HTERT RPE-1 (cell line): ENCODE results near the gene MEGF11.

Experiments used
- in situ Hi-C: fragments of 300-500 bp; cut with MboI; formaldehyde crosslinking; loops from 4 replicates; pipeline ENCODE4 v1.14.3; 2020; ENCODE audit warnings: low sequenced_read_pairs

The MEGF11 gene

DNA sequence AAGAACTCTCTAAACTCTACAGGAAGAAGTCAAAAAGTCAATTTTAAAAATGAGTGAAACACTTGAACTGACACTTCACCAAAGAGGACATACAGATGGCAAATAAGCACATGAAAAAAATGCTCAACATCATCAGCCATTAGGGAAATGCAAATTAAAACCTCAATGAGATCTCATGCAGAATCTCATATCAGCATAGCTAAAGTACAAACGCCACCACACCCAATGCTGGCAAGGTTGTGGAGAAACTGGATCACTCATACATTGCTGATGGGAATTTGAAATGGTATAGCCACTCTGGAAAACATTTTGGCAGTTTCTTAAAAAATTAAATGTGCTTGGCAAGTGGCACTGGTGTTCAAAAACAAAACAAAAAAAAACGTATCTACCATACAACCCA is 34.2 kb downstream of the MEGF11 start:
- in situ Hi-C loops: no loop called here

DNA sequence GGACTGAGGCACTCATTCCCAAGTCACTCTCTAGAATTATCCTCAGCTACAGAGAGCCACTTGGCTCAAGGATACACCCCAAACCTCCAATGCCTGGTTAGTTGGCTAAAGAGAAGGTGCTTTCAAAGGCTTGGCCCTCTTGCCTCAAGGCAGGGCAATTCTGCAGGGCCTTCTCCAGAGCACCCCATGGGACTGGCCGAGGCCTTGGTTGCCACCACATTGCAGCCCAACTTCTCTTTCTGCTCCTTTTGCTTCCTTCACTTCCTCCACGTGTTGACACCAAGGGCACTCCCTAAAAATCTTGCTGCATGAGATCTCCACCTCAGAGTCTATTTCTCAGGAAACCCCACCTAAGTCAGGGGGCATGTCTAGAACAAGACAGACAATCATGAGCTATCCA is 36.7 kb downstream of the MEGF11 start:
- in situ Hi-C loops: no loop called here

DNA sequence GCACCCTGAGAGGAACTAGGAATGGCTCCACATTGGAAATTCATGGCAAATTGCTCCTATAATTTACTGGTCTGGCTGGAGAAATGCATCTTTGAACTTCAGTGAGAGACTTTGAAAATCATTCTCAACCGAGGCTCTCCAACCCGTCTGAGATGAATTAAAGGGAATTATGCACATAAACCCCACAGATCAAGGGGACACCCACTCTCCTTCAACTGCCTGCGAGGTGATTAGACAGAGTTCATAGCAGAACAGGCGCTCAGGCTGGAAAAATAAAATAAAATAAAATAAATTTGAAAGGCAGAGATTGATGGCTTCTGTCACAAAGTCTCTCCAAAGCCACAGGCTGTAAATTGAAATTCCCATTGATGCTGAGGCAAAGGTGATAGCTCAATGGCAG is 37.7 kb downstream of the MEGF11 start:
- in situ Hi-C loops: no loop called here

DNA sequence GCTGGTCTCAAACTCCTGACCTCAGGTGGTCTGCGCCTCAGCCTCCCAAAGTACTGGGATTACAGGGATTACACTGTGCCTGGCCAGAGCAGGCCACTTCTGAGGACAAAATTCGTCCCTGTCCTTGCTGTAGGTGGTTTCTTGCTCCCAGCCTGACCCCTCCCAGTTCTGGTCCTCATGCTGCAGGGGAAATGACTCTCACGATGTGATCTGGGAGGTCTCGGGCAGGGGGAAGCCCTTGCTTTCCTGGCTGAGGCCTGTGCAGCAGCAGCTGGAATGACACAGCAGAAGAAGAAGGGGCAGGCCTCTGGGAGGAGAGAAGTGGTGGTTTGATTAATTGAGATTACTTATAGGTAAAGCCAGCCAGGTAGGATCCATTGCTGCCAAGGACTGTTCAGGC is 39.3 kb downstream of the MEGF11 start:
- in situ Hi-C loops: no loop called here

DNA sequence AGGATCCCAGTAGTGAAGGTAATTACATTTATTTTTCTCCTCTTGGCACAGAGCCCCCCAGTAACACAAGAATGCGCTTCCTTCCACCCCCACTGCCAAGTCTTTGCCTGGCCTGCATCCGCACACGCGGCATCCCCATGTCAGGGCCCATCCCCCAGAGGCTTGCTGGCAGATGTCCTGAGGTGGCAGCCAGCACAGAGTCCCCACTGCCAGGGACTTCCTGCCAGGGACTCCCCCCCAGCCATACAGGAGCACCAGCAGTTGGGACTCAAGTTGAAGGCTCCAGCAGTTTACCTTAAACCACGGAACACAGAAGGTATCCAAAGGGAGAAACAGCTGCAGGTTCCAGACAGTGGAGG is 41.0 kb downstream of the MEGF11 start:
- in situ Hi-C loops: no loop called here

DNA sequence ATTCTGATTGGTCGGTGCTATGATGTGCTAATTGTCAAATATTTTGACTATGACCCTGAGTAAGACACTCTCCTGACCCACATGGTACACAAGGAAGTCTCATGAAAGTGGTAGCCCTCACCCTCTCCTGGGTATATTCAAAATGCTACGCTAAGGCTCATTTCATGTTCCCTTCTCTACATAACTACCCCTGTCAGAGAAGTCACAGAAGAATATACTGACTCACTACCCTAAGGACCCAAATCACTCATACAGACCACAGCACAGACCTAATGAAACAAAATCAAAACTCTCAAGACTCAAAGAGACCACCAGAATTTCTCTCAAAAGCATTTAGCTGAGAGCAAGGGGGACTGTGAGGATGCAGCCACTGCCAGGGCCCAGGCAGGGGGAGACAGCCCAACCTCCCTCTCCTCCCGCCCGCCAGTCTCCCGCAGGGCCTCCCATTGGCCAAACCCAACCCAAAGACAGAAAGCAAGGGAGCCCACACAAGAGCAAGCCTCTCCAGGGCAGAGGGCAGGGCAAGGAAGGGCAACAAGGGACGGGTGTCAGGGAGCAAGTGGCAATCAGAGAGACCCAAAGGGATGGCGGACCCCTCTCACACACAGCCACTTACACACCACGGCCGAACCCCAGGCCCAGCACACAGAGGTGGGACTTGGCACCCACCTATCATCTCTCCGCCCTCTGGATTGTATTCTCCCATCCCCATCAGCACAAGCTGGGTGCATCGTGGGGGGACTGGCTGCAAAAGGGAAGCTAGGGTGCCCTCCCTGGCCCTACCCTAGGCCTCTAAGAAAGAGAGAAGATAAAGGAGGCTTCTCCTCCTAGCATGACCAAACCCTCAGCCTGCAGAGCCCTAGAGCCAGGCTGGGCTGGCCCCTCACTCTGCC is 41.6 kb downstream of the MEGF11 start:
- in situ Hi-C loops: no loop called here

DNA sequence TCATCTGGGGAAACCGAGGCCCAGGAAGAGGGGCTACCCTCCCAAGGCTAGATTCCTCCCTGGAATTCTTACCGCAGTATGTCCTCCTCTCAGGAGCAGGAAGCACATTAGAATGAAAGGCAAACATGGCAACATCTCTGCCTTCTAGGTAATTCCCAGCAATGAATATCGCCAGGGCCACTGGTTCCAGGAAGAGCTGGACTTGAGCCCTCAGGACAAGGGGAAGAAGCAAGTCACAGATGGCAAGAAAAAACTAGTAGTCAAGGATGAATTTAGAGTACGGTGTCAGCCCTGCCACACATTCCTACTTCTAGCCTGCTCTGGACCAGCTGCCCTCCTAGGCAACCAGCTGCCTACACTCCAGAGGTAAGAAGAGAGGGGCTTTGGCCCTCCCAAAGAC is 42.9 kb downstream of the MEGF11 start:
- in situ Hi-C loops: no loop called here

DNA sequence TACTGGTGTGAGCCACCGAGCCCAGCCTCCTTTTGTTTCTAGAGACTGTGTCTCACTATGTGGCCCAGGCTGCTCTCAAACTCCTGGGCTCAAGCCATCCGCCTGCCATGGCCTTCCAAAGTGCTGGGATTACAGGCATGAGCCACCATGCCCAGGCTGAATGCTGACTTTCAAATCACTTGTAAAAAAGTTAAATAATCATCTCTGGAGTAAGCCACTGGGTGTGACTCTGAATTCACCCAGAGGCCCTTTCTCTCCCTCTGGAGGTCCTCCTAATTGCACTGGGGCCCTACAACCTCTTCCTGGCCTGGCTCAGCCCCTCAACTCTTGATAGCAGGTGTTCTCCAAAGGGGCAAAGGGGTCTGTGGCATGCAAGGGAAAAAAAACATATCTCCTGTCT is 54.8 kb downstream of the MEGF11 start:
- in situ Hi-C loops: no loop called here

DNA sequence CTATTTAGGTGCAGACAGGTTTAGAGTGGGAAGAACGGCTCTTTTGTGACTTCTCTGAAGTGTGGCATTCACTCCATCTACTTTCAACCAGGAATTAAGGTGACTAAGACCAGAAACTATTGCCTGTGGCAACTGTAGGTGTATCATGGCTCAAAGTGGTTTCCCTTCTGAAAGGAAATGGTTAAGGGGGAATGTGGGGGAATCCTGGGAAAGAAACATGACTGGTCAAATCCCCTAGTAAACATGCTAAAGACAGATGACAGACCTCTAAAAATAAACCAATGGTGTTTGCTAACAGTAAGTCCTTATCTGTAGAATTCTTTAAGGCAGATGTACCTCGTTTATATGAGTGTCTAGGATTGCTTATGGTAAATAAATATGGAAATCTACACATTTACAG is 56.9 kb downstream of the MEGF11 start:
- in situ Hi-C loops: no loop called here

DNA sequence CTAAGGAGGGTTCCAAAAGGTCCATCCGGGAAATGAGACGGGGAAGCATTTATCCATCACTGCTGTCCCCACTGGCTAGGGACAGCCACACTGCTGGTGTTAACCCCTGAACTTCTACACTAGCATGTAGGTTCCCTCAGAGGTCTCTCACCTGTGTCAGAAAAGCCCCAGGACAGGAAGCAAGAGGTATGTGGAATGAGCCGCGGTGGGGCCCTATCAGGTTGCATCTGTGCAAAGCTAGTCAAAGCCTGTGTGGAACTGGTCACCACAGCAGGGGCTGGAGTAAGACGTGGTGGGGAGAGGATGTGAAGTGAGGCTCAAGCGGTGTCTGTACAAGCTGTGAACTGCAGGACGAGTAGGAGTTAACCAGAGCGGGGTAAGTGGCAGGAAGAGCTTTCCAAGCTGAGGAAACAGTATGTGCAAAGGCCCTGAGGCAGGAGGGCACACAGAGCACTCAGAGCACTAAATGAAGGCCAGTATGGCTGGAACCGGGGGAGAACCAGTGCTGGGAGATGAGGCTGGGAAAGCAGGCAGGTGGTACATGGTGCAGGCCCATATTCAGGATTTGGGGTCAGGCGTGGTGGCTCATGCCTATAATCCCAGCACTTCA is 57.8 kb downstream of the MEGF11 start:
- in situ Hi-C loops: no loop called here

DNA sequence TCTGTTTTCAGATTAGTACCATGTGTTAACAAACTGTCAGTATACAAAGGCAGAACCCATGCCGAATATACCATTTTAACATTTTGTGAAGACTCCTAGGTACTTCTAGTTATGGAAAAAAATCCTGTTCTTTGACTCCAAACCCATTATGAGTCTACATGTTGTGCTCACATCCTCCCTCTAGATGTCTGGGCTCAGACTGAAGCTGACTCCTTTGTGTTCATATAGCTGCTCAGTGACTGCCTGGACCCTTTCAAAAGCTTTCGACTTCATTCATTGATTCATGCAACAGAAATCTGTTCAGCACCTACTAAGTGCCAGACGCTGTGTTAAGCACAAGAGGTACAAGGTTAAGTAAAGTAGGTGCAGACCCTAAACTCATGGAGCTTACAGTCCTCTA is 60.5 kb downstream of the MEGF11 start:
- in situ Hi-C loops: no loop called here

DNA sequence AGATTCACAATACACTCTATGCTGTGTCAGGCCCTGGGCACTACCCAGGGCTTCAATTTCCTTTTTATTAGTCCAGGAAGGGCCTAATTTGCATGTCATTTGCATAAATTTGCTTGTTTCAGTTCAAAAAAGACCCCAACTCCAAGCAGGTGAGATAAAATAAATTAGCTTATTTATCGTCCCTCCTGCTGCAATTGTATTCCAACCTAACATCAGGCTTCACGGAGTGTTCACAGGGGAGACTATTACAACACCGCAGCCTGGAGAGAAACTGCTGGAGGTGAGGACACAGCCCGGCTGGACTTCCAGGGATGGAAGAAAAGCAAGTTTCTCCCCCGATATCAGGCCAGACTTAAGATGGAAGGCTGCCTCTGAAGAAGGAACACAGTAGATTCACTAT is 62.8 kb downstream of the MEGF11 start:
- in situ Hi-C loops: no loop called here

DNA sequence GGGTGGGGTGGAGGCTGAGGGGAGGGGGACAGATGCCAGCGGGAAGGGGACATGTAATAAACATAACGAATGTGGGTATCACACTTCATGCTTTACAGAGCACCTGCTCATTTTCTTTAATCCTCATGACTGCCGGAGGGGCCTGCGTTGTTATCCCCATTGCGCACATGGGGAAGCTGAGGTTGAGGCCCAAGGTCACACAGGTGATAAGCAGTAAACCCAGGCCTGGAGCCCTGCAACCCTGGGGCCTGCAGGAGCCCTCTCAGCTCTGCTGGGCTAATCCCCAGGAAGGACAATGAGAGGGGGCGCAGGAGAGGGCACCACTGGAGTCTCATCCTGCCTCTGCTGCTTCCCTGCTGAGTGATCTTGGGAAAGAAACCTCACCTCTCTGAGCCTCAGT is 64.3 kb downstream of the MEGF11 start:
- in situ Hi-C loops: no loop called here

DNA sequence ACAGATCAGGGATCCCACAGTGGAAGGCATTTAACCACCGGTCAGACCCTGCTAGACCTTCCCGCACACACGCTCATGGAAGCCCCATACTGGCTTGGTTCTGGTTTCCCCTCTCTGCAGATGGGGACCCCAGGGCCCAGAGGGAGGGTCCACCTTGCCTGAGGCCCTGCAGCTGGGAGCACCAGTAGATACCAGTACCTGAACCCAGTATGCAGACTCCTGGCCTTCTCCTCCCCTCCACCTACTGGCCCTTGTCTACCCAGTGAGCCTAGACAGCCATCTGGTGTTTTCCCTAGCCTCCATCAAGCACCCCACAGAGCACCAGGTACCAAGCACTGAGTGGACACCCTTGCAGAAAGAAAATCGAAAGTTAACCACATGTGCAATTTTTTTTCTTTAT is 65.1 kb downstream of the MEGF11 start:
- in situ Hi-C loops: no loop called here

DNA sequence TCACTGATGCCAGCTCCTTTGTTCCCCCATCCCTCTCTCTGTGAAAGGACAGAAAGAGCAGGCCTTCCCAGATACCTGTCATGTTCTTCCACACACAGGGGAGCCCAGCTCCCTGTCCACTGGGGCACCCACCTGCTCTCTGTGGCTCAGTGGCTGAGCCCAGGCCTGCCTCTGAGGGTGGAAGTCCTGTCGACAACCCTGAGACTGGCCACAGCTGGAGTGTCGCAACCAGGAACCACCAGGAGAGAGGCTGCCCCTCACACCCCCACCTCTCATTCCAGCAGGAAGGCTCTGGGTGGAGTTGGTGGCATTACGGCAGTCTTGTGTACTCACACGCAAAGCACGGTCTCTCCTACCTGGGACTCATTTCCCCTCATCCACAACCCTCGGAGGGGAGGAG is 66.3 kb downstream of the MEGF11 start:
- in situ Hi-C loops: no loop called here

DNA sequence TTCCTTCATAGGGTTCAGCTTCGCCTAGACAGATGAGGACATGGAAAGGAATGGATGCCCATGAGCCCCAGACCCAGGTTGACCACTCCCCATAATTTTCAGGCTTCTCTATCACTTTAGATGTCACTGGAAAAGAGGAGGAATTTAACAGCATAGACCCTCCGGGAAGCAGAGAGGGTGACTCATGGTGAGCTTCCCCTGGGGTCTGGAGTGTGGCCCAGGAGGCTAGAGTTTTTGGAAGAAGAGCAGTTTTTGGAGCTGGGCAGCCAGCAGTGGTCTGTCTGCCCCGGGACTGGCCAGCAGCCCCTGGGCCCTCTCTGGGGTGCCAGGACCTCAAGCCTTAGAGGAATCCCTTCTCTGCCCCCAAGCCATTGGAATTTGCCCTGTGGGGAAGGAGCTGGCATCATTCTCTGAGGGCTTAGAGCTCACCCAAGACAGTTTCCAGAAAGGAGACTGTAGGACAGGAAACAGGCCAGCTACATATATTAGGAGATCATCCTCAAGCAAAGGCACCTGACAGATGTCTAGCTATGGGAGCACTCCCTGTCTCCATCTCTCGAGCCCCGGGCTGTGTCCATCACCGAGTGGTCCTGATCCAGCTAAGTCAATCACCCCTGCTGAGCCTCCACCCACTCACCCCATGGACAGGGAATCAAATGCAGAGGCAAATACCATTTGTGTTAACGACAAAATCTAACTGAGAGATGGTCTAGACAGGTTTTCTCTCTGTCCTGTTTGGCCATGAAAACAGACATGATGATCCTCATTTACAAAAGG is 67.3 kb downstream of the MEGF11 start:
- in situ Hi-C loops: no loop called here

DNA sequence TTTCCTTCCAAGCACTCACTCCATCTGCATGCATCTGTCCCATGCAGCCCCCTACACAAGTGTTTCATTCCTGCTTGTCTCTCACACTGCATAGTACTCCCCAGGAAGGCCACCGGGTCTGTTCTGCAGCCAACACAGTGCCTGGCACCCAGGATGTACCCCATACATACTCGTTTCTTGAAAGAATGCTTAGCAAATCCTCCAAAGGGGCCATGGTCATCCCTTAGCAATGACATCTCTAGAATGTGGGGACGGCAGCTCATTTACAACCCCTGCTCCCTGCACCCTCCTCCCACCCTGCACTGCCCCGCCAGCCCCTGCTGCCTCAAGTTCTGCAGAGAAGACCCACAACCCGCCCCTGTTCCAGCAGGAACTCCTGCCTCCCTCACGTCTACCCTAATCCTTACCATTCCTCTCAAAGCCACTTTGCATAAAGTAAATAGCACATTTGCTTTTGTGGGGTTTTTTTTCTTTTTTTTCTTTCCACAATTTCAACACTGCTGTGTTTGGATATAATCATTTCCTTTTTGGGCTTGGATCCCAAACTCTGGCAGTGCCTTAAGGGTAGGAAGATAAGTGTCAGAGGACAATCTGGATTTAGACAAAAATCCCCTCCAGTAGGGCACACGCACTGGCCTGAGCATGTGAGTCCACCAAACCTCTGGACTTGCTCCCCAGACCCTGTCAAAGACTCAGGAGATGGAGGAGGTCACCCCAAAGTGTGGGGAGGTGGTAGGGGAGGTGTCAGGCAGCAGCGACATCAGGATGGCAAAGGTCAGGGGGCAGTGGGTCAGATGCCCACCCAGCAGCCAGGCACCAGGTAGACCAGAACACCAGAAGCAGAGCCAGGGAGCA is 68.4 kb downstream of the MEGF11 start:
- in situ Hi-C loops: no loop called here

DNA sequence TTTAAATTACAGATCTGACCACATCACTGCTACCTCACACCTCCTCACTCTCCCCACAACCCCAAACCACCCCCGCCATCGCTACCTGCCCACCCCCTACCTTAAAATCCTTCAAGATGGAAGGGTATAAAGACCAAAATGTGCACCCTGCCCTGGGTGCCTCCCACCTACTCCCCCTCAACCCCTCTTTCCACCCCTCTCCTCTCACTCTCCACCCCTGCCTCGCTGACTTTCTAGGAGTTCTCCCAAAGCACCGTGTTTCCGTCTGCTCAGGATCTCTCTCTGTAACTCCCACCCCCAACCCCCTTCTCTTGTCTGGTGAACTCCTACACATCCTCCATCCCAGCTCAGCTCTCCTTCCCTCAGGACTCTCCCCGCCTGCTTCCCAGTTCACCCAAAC is 69.1 kb downstream of the MEGF11 start:
- in situ Hi-C loops: no loop called here

DNA sequence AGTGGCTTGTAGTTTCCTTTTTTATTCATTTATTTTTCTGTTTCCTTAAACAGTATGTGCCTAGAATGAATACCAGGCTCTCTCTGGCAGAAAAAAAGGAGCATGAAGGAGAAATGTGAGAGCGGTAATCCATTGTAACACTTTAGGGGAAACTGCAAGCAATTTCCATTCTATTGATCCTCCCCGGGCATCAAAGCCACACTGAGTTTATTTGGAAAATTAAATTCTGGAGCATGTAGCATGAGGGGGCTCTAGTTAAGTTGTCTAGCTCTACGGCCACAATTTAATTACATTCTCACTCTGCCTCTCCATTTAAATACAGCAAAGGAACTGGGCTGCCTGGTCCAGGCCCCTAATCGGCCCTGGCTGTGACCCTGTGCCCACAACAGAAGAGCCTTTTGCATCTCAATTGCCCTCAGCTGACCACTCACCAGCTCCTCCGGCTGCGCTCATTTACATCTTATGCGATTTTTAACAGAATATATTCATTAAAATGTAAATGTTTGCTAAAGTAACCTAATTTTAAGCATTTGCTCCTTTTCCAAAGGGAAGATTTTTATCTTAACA is 72.9 kb downstream of the MEGF11 start:
- in situ Hi-C loops: no loop called here

DNA sequence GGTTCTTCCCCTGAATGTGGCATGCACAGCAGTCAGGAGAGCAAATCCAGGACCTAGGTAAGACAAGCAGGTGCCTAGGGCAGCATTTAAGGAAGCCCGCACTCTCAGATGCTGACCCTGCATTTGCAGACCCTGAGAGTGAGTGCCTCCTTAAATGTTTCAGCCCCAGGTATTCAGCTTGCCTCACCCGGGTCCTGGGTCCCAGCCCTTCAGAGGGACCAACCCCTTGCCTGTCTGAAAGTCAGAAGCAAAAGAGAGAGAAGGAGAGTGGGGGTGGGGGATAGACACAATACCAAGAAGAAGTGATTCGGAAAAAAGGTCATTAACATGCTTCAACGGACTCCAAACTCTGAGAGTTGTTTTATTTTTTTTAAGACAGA is 75.0 kb downstream of the MEGF11 start:
- in situ Hi-C loops: no loop called here
